ENCODE measurements around the gene GRIN2C. TPM values are rescaled to one million over a fixed set of nuclear protein-coding genes. Genes with fewer than 3 reads are reported as not detected.

GRIN2C gene
- total and polyA plus RNA-seq, 2 donors (not counting 3 experiments of a cell fraction or from before 2014, with no cell fraction given) = 0.04 to 0.60 TPM

DNA sequence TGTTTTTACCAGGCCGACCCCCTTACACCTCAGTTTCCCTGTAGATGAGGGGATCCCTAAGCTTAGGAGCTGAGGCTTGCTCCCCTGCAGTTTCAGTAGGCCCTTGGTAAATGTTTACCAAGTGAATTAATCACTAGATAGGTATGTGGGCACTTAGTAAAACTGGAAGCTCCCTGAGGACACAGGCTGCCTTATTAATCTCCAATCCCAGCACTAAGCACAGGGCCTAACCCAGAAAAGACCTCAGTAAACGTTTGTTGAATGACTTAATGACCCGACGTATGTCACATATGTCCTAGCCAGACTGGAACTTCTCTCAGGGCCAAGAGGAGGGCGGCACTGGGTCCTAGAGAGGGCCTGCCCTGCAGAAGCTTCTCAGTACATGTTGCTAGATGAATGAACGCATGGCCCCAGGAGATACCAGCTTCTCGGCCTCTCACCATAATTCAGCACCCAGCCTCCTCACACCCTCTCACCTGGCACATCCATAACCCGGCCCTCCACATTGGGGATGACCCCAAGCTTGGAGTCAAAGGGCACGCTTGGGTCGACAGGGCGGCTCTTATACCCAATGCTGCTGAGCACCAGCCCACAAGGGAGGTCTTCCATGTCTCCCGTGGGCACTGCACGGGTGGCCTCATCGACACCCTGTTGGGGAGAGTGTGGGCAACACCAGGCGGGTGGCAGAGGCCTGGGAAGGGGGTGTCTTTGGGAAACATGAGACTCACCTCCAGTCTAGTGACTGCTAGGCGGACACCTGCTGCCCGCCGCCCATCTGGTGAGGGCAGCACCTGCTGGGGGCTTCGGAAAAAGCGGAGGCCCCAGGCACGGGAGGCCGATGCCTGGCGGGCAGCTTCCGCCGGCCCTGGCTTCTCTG, 4.0 kb upstream of the GRIN2C start:
- ChIA-PET CTCF (interaction anchor here (2.8 to 14.2 kb wide), 6 partner anchors 9 to 206 kb away, joined by 9 to 325 read pairs (median 56); partner anchors contain the start of gene FDXR), POLR2A (no interaction called here)
- H3K4me3 ChIP-seq (replicated peaks in 1 of 3; ENCODE audit: insufficient read depth in 1 of 3, low read depth in 1 of 3, low read length in 3 of 3) = no peak overlapping the region
- intact Hi-C loops (cut with micrococcal nuclease) (no loop called here), dilution Hi-C loops (cut with MboI; ENCODE audit: extremely low pct_ligation_motif_present, low sequenced_read_pairs) (no loop called here)
- no peaks in the 10 kb centered on the region for H3K9me1 ChIP-seq (replicated peaks; ENCODE audit: control insufficient read depth, extremely low read depth, insufficient read depth, low read length)
- FAIRE-seq (no peak), DNase-seq (ENCODE audit: low read depth, low spot score) (no peak)
- no peak overlapping the region for H2AFZ ChIP-seq (ENCODE audit: low read depth, low read length)
- peaks cover 21 to 30% of the 10 kb centered on the region in 2 experiments for H3K27me3 ChIP-seq (ENCODE audit: control insufficient read depth in 2 of 2, insufficient read depth in 2 of 2, low read length in 2 of 2)
- no peaks in the 10 kb centered on the region for H3K9me3 ChIP-seq (replicated peaks; ENCODE audit: control insufficient read depth, insufficient read depth, low read length)
- no peaks in the 10 kb centered on the region for H3K79me2 ChIP-seq (ENCODE audit: control insufficient read depth, insufficient read depth, low read length)
- no peaks in the 10 kb centered on the region for H4K20me1 ChIP-seq (replicated peaks; ENCODE audit: control insufficient read depth, extremely low read depth, insufficient read depth, low read length)
- no TSS peak for BruUV-seq (replicated peaks)
- H3K9ac ChIP-seq (replicated peaks; ENCODE audit: extremely low read depth, insufficient read depth, low read length) = no peak overlapping the region
- no peak overlapping the region for H3K27ac ChIP-seq (ENCODE audit: insufficient read depth, low read depth, low read length)
- H3K4me1 ChIP-seq (ENCODE audit: control insufficient read depth, extremely low read depth, insufficient read depth, low read length) = peaks cover 12% of the 10 kb centered on the region
- H3K36me3 ChIP-seq (ENCODE audit: control insufficient read depth in 2 of 2, extremely low read depth in 1 of 2, insufficient read depth in 2 of 2, low read length in 2 of 2) = no peaks in the 10 kb centered on the region
- TF ChIP-seq EZH2 (IDR thresholded peaks at IDR 0.05; ENCODE audit: borderline replicate concordance, low read depth, low read length, severe bottlenecking) = no peak
- TF ChIP-seq MYC (IDR thresholded peaks at IDR 0.05; ENCODE audit: low read depth, low read length) = no peak
- no peak for TF ChIP-seq JUN (IDR thresholded peaks at IDR 0.05; ENCODE audit: borderline replicate concordance, insufficient read depth, insufficient read length, low read depth)
- no peak for TF ChIP-seq GATA2 (IDR thresholded peaks at IDR 0.05; ENCODE audit: insufficient read depth, insufficient read length, low read depth, low read length)
- TF ChIP-seq, protein P1, sequence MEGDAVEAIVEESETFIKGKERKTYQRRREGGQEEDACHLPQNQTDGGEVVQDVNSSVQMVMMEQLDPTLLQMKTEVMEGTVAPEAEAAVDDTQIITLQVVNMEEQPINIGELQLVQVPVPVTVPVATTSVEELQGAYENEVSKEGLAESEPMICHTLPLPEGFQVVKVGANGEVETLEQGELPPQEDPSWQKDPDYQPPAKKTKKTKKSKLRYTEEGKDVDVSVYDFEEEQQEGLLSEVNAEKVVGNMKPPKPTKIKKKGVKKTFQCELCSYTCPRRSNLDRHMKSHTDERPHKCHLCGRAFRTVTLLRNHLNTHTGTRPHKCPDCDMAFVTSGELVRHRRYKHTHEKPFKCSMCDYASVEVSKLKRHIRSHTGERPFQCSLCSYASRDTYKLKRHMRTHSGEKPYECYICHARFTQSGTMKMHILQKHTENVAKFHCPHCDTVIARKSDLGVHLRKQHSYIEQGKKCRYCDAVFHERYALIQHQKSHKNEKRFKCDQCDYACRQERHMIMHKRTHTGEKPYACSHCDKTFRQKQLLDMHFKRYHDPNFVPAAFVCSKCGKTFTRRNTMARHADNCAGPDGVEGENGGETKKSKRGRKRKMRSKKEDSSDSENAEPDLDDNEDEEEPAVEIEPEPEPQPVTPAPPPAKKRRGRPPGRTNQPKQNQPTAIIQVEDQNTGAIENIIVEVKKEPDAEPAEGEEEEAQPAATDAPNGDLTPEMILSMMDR (IDR thresholded peaks at IDR 0.05; ENCODE audit: extremely low read depth in 1 of 2, insufficient read depth in 1 of 2, low read depth in 1 of 2, low read length in 2 of 2) = no peak
- TF ChIP-seq FOS (IDR thresholded peaks at IDR 0.05; ENCODE audit: borderline replicate concordance, insufficient read depth, low read length) = no peak
- TF ChIP-seq POLR2AphosphoS5 (IDR thresholded peaks at IDR 0.05; ENCODE audit: insufficient read depth, low read depth, low read length) = no peak
- TF ChIP-seq, protein P2, sequence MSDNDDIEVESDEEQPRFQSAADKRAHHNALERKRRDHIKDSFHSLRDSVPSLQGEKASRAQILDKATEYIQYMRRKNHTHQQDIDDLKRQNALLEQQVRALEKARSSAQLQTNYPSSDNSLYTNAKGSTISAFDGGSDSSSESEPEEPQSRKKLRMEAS (IDR thresholded peaks at IDR 0.05; ENCODE audit: insufficient read depth, insufficient read length) = no peak
- no peak for TF ChIP-seq POLR2A (IDR thresholded peaks at IDR 0.05; ENCODE audit: low read depth, low read length)
- no peak overlapping the region for H3K4me2 ChIP-seq (ENCODE audit: insufficient read depth, low read length)
